ENCODE results near the gene EDEM1. TPM values are rescaled to one million over a fixed set of nuclear protein-coding genes. Genes with fewer than 3 reads are reported as not detected.

Gene EDEM1
- total RNA-seq, 4 donors from 2014 or later, result 48.1 to 127 (median 56.3) TPM

DNA sequence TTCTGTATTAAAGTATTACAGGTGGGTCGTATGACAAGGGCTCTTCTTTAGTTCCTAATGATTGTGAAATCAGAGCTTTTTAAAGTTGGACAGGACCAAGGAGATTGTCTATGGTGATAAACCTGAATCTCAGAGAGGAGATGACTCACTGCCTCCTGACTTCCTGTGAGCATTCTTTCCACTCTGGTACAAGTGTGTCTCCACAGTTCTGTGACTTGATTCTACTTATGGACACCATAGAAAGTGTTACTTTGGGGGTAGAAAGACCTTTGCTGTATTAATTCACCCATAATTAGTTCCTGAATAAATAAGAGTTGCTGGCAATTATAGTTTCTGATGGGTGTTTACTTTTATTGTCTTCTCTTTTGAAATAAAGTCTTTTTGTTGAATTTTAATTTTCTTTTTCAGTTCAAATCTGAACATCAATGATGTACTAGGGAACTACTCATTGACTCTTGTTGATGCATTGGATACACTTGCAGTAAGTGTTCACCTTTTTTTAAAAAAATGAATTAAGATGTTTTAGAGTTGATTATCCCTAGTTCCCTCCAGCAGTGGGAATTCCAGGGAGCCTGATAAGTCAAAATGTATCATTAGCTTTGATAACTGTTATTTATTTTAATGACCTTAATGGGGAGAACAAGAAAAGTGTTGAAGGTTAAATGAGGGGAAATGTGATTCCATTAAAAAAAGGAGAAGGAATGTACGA is 7.4 kb downstream of the EDEM1 start:
- H3K27me3 ChIP-seq, result no peaks in the 10 kb centered on the region
- H3K36me3 ChIP-seq, result peaks cover 9% of the 10 kb centered on the region
- peak overlapping the region; percentile 78 for H3K27ac ChIP-seq
- H3K9me3 ChIP-seq, result no peaks in the 10 kb centered on the region
- 47% methylated on average over 2 of the region's 2 CpGs for WGBS
- DNase-seq (ENCODE audit: low spot score in 2 of 2), result no peak
- TF ChIP-seq POLR2AphosphoS5 (IDR thresholded peaks at IDR 0.05) (no peak), POLR2A (IDR thresholded peaks at IDR 0.05) (no peak), EP300 (IDR thresholded peaks at IDR 0.05) (no peak)
- TF ChIP-seq, protein P1, sequence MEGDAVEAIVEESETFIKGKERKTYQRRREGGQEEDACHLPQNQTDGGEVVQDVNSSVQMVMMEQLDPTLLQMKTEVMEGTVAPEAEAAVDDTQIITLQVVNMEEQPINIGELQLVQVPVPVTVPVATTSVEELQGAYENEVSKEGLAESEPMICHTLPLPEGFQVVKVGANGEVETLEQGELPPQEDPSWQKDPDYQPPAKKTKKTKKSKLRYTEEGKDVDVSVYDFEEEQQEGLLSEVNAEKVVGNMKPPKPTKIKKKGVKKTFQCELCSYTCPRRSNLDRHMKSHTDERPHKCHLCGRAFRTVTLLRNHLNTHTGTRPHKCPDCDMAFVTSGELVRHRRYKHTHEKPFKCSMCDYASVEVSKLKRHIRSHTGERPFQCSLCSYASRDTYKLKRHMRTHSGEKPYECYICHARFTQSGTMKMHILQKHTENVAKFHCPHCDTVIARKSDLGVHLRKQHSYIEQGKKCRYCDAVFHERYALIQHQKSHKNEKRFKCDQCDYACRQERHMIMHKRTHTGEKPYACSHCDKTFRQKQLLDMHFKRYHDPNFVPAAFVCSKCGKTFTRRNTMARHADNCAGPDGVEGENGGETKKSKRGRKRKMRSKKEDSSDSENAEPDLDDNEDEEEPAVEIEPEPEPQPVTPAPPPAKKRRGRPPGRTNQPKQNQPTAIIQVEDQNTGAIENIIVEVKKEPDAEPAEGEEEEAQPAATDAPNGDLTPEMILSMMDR (IDR thresholded peaks at IDR 0.05), result no peak
- no peak overlapping the region for H3K4me3 ChIP-seq
- H3K4me1 ChIP-seq, result peaks cover 87% of the 10 kb centered on the region

DNA sequence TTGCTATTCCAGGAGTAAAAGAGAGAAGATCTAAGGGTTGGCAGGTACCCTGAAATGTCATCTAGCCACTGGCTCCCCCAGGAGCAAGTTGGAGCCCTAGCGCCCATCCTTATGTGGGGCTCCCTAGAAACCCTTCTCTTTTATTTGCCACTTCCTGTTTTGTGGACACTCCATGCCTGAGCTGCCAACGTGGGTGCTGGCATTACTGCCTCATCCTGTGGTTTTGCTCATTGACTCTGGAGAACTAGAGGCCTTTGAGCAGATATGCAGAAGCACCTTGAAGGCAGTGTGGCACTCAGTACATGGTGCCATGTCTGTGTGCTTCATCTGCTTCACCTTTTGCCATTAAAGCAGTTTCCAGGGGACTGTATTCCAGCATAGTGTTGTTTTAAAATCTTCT is 8.1 kb downstream of the EDEM1 start:
- TF ChIP-seq EP300 (IDR thresholded peaks at IDR 0.05) (no peak), POLR2A (IDR thresholded peaks at IDR 0.05) (no peak), POLR2AphosphoS5 (IDR thresholded peaks at IDR 0.05) (no peak)
- TF ChIP-seq, protein P1 (IDR thresholded peaks at IDR 0.05), result no peak
- H3K4me3 ChIP-seq, result no peak overlapping the region
- no peaks in the 10 kb centered on the region for H3K27me3 ChIP-seq
- H3K9me3 ChIP-seq, result no peaks in the 10 kb centered on the region
- peaks cover 14% of the 10 kb centered on the region for H3K36me3 ChIP-seq
- no peak for DNase-seq (ENCODE audit: low spot score in 2 of 2)
- 59% methylated on average over 2 of the region's 2 CpGs for WGBS
- peak overlapping the region; percentile 78 for H3K27ac ChIP-seq
- H3K4me1 ChIP-seq, result peaks cover 81% of the 10 kb centered on the region

DNA sequence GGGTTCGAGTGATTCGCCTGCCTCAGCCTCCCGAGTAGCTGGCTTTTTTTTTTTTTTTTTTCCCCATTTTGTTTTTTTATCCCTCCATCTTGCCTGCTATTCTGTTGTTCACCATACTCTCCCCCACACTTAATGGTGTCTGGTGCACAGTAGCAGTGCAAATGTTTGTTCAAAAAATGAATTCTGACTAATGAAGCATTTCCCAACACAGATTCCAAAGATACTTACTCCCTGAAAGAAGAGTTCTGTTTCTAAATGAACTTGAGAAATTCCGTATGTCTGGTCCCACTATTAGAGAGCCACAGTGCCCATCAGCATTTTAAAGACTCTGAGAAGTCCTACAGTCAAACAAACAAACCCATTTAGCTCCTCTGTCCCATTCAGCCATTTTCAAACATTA is 9.5 kb downstream of the EDEM1 start:
- Histone ChIP-seq H3K4me1 (peaks cover 72% of the 10 kb centered on the region), H3K9me3 (no peaks in the 10 kb centered on the region), H3K36me3 (peaks cover 28% of the 10 kb centered on the region), H3K4me3 (no peak overlapping the region), H3K27me3 (no peaks in the 10 kb centered on the region), H3K27ac (peak overlapping the region; percentile 78)
- TF ChIP-seq POLR2A (IDR thresholded peaks at IDR 0.05), result no peak
- no peak for TF ChIP-seq EP300 (IDR thresholded peaks at IDR 0.05)
- TF ChIP-seq, protein P1 (IDR thresholded peaks at IDR 0.05), result no peak
- TF ChIP-seq POLR2AphosphoS5 (IDR thresholded peaks at IDR 0.05), result no peak
- 77% methylated on average over 4 of the region's 4 CpGs for WGBS
- DNase-seq (ENCODE audit: low spot score in 2 of 2), result no peak

- peaks cover 65% of the 10 kb centered on the region for H3K4me1 ChIP-seq
- no peak for TF ChIP-seq POLR2AphosphoS5 (IDR thresholded peaks at IDR 0.05)
- TF ChIP-seq, protein P1 (IDR thresholded peaks at IDR 0.05), result no peak
- TF ChIP-seq EP300 (IDR thresholded peaks at IDR 0.05), result no peak
- no peak for TF ChIP-seq POLR2A (IDR thresholded peaks at IDR 0.05)
- no peak overlapping the region for H3K4me3 ChIP-seq
- WGBS, result 88% methylated on average over 8 of the region's 8 CpGs
- no peak for DNase-seq (ENCODE audit: low spot score in 2 of 2)
- H3K36me3 ChIP-seq, result peaks cover 35% of the 10 kb centered on the region
- H3K9me3 ChIP-seq, result no peaks in the 10 kb centered on the region
- H3K27ac ChIP-seq, result peak overlapping the region; percentile 78
- H3K27me3 ChIP-seq, result no peaks in the 10 kb centered on the region
Observed at GRCh38 chr3:5197470-5198312, 10.2 kb downstream of the EDEM1 start.

GRCh38 chr3:5198313-5198677 is 10.8 kb downstream of the EDEM1 start:
- TF ChIP-seq POLR2A (IDR thresholded peaks at IDR 0.05) (no peak), EP300 (IDR thresholded peaks at IDR 0.05) (no peak), POLR2AphosphoS5 (IDR thresholded peaks at IDR 0.05) (no peak)
- TF ChIP-seq, protein P1 (IDR thresholded peaks at IDR 0.05), result no peak
- Histone ChIP-seq H3K4me3 (no peak overlapping the region), H3K27ac (peak overlapping the region; percentile 78), H3K27me3 (no peaks in the 10 kb centered on the region), H3K36me3 (peaks cover 41% of the 10 kb centered on the region), H3K9me3 (no peaks in the 10 kb centered on the region), H3K4me1 (peaks cover 59% of the 10 kb centered on the region)
- 92% methylated on average over 4 of the region's 4 CpGs for WGBS
- no peak for DNase-seq (ENCODE audit: low spot score in 2 of 2)
